WERI-Rb-1 (cell line): ENCODE results near the gene PGLYRP2.
A peak's percentile ranks its signal among the peaks of the same experiment; 100 is the strongest.

Experiments used
- DNase-seq: peaks from one replicate; pipeline ENCODE4 v3.0.0-alpha.2; 2020
- H3K27ac ChIP-seq: fragments of 250-450 bp; sonication (Bioruptor Pico); 2 replicates; pipeline ENCODE4 v1.5.1; 2020; ENCODE audit warnings: mild to moderate bottlenecking, moderate library complexity
- H3K27me3 ChIP-seq: fragments of 250-450 bp; sonication (Bioruptor Pico); 2 replicates; pipeline ENCODE4 v1.5.1; 2021; ENCODE audit warnings: mild to moderate bottlenecking, low read depth, moderate library complexity; ENCODE audit not compliant: insufficient read depth, severe bottlenecking
- H3K36me3 ChIP-seq: fragments of 250-450 bp; sonication (Bioruptor Pico); 2 replicates; pipeline ENCODE4 v1.5.1; 2020; ENCODE audit warnings: mild to moderate bottlenecking, moderate library complexity
- H3K4me3 ChIP-seq: 2 replicates; pipeline ENCODE4 v1.5.1; 2011; ENCODE audit warnings: low read depth, mild to moderate bottlenecking, control low read depth, low read length
- H3K9me3 ChIP-seq: fragments of 250-450 bp; sonication (Bioruptor Pico); 2 replicates; pipeline ENCODE4 v1.5.1; 2021; ENCODE audit warnings: mild to moderate bottlenecking, moderate library complexity; ENCODE audit not compliant: severe bottlenecking
- CTCF ChIP-seq: IDR thresholded peaks from 2 replicates; pipeline ENCODE4 v1.5.1; 2011; ENCODE audit warnings: low read depth, mild to moderate bottlenecking, control low read depth, inconsistent platforms, low read length

Gene PGLYRP2

GRCh38 chr19:15422296-15423075 is 56.8 kb downstream of the PGLYRP2 start:
- no peak for TF ChIP-seq CTCF
- Histone ChIP-seq H3K4me3 (no peak overlapping the region), H3K27ac (no peak overlapping the region), H3K9me3 (no peaks in the 10 kb centered on the region), H3K36me3 (peaks cover 52% of the 10 kb centered on the region), H3K27me3 (no peaks in the 10 kb centered on the region)
- DNase-seq: no peak

- H3K27me3 ChIP-seq: no peaks in the 10 kb centered on the region
- DNase-seq: no peak
- H3K36me3 ChIP-seq: peaks cover 50% of the 10 kb centered on the region
- no peaks in the 10 kb centered on the region for H3K9me3 ChIP-seq
- H3K4me3 ChIP-seq: no peak overlapping the region
- no peak overlapping the region for H3K27ac ChIP-seq
- no peak for TF ChIP-seq CTCF
Observed at GRCh38 chr19:15421721-15422260, 57.5 kb downstream of the PGLYRP2 start.

- Histone ChIP-seq H3K9me3 (no peaks in the 10 kb centered on the region), H3K27ac (no peak overlapping the region), H3K4me3 (no peak overlapping the region), H3K36me3 (peaks cover 50% of the 10 kb centered on the region), H3K27me3 (no peaks in the 10 kb centered on the region)
- DNase-seq: no peak
- no peak for TF ChIP-seq CTCF
Observed at GRCh38 chr19:15421136-15421695, 58.1 kb downstream of the PGLYRP2 start.

GRCh38 chr19:15419413-15420025 is 59.8 kb downstream of the PGLYRP2 start:
- Histone ChIP-seq H3K4me3 (peak overlapping the region; percentile 38), H3K9me3 (no peaks in the 10 kb centered on the region), H3K27ac (no peak overlapping the region), H3K36me3 (peaks cover 50% of the 10 kb centered on the region), H3K27me3 (no peaks in the 10 kb centered on the region)
- DNase-seq: no peak
- TF ChIP-seq CTCF: no peak
